GM19351 (cell line): Measurements from ENCODE around the gene TTC23L.
"Not testable (repeated sequence)": the region's sequence is repeated elsewhere in the genome, so short reads cannot be mapped to it uniquely, and the experiment has no call there.

Experiments
- ATAC-seq: cut with Tn5 transposase; IDR thresholded peaks from one replicate; pipeline ENCODE4 v1.9.1; 2021; ENCODE audit warnings: mild to moderate bottlenecking, moderate library complexity; ENCODE audit not compliant: unreplicated experiment

TTC23L gene

DNA sequence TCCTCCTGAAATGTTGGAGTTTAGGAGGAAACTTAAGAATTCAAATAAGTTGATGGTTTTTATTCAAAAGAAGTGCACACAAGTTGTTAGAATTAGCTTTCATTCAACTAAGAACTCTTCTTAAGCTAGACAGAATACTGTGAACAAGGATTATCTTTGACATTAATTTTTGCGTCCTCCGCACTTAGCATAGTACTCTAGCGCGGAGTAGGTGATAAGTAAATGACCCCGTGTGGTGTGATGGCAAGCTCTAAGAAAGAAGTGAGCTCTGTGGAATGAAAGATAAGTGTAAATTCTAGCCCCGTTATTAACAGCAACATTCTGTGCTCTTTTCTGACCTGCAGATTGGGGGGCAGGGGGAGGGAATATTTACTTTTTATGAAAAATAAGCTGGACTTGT, 77.6 kb downstream of the TTC23L start:
- no peak for ATAC-seq

DNA sequence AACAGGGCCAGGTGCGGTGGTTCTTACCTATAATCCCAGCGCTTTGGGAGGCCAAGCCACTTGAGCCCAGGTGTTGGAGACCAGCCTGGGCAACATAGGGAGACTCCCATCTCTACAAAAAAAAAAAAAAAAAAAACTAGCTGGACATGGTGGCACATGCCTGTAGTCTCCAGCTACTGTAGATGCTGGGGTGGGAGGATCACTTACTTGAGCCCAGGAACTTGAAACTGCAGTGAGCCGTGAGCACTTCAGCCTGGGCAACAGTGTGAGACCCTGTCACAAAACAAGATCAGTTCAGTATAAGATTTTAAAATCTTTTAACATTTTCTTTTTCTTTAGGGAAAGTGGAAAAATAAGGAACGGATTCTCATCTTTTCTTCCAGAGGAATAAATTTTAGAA, 79.1 kb downstream of the TTC23L start:
- no peak for ATAC-seq

DNA sequence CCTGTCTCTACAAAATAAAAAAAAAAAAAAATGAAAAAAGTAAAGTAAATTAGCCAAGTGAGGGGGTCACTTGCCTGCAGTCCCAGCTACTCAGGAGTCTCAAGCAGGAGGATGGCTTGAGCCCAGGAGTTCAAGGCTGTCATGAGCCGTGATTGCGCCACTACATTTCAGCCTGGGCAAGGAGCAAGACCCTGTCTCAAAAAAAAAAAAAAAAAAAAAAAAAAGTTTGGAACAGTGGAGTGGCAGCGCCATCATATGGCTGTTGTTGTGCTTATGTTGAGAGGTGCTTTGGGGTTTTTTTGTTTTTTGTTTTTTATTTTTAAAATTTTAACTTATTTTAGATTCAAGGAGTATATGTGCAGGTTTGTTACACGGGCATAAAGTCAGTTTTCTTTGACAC, 80.1 kb downstream of the TTC23L start:
- ATAC-seq: no peak

DNA sequence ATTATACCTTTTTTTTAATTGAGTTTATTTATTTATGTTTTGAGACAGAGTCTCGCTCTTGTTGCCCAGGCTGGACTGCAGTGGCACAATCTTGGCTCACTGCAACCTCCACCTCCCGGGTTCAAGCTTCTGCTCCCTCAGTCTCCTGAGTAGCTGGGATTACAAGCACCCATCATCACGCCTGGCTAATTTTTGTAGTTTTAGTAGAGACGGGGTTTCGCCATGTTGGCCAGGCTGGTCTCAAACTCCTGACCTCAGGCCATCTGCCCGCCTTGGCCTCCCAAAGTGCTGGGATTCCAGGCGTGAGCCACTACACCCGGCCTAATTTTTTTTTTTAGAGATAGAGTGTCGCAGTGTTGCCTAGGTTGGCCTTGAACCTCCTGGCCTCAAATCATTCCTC, 84.3 kb downstream of the TTC23L start:
- not testable (repeated sequence) for ATAC-seq

DNA sequence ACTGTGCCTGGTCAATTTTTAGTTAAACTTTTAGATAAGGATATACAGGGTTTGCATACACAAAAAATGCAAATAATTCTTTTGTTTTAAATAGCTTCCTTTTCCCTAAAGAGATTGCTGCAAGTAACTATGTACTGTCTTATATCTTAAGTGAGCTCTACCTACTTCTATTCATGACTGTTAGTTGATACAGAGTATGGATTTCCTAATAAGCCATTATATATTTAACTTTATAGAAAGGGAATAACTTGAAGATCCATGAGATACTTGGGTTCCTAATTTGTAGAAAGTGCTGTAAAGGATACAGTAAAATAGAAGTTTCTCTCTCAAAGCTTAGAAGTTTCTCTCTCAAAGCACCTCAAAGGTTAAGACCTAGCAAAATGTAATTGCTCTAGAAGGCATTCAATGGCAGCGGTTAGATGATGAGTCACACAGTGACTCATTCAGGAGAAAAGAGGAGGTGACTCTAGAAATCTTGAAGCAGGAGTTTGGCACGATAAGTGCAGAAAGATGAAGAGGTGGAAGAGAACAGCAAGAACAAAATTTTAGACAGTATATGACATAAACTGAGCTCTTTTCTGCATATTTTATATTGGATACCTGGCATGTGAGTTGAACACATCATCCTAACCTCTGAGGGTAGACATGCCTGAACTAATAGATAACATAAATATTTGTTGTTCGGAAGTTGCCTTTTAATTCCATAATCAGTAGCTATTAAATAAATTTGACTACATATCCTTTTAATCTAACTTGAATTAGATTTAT, 84.9 kb downstream of the TTC23L start:
- peak; percentile 76 for ATAC-seq

DNA sequence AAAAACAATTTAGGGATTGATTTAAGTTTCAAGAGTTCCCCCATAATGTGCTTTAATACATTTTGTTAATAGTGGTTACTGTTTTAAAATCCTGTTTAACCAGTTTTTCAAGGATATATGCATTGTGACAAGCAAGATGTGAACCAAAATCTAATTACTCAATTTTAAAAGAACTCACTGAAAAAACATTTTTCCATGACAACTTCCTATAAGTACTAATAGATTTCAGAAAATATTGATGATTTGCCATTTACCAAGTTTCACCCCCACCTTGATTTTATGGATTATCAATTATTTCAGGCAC, 85.5 kb downstream of the TTC23L start:
- ATAC-seq: no peak

DNA sequence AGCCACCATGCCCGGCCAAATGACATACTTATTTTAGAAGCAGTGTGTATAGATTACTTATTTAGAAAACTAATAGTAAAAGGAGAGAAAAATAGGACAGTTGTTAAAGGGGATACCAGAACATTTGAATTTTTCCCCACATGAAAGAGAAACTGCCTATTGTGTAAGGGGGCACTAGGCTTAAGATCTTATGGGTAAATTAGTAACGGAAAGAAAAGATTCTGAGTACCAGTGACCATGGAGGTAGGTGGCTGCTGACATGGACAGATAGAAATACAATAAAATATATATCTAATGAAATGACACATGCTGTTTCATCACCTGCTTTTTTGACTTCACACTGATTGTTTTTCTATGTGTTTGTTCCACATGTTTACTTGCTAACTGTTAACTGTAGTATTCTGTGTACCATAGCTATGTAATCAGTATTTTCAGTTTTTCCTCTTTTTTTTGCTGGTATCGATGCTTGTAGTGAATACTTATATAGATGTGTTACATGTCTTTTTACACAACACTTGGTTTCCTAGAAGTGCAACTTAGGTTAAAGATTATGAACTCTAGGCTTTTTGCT, 87.4 kb downstream of the TTC23L start:
- ATAC-seq: no peak

DNA sequence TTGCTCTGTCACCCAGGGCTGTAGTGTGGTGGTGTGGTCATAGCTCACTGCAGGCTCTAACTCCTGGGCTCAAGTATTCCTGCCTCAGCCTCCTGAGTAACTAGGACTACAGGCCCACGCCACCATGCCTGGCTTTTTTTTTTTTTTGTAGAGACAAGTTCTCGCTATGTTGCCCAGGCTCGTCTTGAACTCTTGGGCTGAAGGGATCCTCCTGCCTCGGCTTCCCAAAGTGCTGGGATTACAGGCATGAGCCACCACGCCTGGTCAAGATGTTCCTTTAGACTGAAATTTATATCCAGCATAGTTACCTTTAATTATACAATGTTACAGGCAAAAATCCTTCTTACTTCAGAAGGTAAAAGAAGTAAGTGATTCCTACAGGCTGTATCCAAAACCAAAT, 88.8 kb downstream of the TTC23L start:
- ATAC-seq: no peak

DNA sequence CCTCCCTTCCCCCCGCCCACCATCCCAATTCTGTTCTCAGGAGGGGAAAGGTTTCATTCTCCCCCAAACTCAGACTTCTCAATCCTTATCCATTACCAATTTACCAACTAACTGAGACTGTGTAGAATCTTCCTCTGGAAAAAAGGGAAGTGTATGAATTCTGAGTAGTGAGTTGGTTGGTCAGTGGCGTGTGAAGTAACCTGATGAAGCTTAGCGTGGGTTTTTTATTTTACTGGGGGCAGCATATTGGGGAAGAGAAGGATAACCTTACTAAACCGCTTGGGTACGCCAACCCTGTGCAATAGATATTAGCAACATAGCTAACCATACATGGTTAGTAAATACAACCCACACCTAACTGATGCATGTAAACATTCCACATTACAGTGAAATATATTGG, 89.3 kb downstream of the TTC23L start:
- ATAC-seq: no peak

DNA sequence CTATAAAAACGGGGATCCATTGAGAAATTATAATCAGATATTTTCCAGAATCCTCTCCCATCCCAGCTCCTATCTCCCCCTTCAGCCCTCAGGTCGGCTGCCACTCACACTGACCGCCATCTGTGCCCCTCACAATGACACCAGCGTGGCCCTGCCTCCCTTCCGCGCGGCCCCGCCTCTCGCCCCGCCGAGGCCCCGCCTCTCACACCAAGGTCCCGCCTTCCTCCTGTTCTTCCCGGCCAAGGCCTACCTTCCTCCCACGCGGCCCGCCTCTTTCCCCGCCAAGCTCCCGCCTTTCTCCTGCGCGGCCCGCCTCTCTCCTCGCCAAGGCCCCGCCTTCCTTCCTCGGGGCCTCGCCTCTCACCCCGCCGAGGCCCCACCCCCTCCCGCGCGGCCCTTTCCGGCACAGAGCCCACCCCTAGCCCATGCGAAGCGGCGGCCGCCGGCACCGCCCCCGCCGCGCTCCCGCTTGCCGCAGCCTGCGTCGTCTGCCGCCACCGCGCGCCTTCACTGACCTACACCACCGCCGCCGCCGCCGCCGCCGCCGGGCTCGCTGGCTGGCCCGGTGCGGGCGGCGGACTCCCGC, 90.3 kb downstream of the TTC23L start, which contains the start of gene DNAJC21:
Gene DNAJC21, plus strand, starts transcription at position 426 of the 586 bp plus-strand sequence. CDS start 261 bp downstream, outside the sequence.
- peak; percentile 78 for ATAC-seq

DNA sequence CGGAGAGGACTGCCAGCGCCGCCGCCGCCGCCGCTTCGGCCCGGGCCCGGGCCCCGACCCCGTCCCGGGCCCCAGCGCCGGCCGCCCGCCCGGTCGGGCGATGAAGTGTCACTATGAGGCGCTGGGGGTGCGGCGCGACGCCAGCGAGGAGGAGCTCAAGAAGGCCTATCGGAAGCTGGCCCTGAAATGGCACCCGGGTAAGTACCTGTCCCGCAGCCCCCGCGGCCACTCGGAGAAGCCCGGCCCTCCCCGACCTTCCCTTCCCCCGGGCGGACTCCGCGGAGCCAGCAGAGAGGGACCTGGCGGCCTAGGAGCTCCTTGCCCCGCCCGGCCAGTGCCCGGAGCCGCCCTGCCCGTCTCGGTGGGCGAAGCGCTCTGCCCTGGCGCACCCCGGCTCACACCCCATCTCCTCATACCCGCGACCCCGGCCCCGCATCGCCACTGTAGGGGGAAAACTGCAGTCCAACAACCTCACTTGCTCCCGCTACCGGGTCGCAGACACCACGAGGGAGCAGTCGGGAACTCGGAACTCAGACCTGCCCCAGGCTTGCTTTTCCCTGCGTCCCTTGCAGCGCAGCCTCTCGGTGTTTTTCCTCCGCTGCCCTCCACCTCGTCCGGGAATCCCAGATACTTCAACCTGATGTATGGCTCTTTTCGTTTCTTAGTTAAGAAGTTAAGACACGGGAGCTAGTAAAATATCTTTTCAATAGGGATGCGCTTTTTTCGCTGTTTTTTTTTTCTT, 90.9 kb downstream of the TTC23L start:
- ATAC-seq: peak; percentile 74

DNA sequence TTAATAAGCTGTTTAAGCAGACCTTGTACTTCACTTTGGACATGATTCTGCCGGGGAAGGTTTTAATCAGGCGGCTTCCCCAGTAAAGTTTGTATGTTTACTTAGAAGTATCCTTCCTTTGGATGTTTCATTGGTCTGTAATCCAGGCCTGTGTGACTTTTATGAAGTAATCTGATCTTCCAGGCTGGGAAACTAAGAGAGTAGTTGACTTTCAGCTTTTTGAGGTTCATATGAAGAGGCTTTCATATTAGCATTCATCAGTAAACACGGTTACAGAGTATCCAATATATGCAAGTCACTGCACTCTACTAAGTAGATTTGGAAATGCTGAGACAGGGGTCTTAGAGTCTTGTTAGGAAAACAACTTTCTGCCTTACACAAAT, 91.5 kb downstream of the TTC23L start:
- no peak for ATAC-seq

DNA sequence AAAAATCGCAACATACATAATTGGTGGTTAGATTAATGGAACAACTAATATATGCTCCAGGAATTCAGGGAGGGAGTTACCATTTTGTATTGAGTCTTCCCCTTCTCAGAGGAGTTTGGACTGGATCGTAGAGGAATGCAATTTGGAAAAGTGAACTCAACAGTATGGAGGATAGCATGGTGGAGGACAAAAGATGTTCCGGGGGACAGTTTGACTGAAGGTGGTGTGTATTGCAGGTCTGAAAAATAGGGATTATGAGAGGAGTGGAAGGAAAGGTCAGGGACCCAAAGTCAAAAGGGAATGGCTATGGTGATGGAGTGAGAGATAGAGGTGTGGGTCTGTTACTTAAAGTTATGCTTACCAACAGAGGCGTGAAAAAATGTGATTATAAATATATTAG, 91.9 kb downstream of the TTC23L start:
- no peak for ATAC-seq

DNA sequence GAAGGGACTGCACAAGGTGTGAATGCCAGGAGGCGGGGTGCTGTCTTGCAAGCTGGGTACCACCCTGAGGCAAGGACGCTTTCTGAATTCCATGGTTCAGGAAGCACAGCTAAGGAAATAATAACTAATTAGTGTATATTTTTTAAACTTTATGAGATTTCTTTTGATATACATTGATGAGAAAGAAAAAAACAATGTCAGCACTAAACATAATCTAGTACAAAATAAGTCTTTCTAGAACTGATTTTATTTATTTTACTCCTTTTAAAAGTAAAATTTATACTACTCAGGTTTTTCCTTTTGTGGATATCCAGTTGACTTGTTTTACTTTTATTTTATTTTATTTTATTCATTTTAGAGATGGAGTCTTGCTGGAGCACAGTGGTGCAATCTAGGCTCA, 94.0 kb downstream of the TTC23L start:
- ATAC-seq: no peak

DNA sequence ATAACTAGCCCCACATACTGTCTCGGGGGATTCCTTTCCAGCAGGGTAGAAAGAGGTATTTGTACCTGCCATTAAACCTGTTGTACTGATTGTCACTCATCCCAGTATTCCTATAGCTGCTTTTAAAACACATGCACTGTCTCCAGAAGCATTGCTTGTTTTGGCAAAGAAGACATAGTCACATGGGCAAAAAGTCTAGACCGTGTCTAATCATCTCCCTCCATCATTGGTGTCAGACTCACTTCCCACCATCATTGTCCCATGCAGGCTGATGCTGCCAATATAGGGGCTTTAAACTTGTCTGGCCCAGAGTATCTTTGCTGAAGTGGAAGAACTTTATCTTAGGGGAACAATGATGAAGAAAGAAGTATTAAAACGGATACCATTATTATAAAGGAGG, 103.0 kb downstream of the TTC23L start:
- ATAC-seq: no peak

DNA sequence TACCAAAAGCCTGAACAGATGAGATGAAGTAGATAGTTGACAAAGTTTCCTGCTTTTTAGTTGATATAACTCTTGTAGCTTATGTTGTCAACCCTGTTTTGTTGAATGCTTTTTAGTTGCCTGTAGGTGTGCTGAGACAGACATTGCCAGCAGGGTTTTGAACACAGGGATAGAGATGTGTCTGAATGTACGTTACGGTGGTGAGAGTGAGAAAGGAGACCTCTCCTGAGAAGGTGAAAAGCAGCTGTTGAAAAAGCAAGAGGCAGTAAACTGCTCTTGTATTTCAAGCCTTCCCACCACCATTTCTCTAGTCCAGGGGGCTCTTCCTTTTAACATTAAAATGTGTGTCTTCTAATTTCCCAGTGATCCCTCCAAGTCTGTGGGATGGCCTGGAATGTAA, 105.1 kb downstream of the TTC23L start:
- no peak for ATAC-seq

DNA sequence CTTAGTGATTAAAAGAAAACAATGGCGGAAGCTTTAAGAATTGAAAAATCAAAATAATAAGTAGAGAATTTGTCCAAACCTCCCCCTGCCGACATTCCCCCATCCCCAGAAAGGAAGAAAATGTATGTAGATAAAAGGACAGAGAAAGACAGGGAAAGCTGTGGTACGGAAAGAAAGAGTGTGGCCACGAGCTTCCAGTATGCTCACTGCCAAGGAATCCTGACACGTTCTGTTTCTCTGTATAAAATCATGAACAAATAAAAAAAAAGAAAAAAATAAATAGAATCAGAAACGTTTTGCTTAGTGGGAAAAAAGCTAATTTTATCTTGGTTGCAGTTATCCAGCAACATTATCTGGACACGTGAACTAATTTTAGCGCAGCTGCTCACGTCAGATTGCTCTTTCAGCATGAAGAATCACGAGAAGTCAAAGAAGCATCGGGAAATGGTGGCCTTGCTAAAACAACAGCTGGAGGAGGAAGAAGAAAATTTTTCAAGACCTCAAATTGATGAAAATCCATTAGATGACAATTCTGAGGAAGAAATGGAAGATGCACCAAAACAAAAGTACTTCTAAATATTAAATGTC, 105.6 kb downstream of the TTC23L start:
- no peak for ATAC-seq
